ENCODE measurements around the gene L2HGDH. TPM values are rescaled to one million over a fixed set of nuclear protein-coding genes. Genes with fewer than 3 reads are reported as not detected.
A peak's percentile ranks its signal among the peaks of the same experiment; 100 is the strongest.

L2HGDH gene
- polyA plus RNA-seq, 2 of the 4 experiments (the other 2 are of a cell fraction): 14.5 to 18.1 TPM

GRCh38 chr14:50347521-50347920, 35.5 kb upstream of the L2HGDH start:
- TF ChIP-seq MAFK (IDR thresholded peaks at IDR 0.05; ENCODE audit: partially characterized antibody) (peak; percentile 92), NFE2L2 (conservative IDR thresholded peaks at IDR 0.05; ENCODE audit: low read length) (peak; percentile 53; the same call in 1 of the 2 replicates), HEYL (CRISPR knock-in tag; IDR thresholded peaks at IDR 0.05) (no peak)
- peak in 1 of 2 experiments; percentile 42 for DNase-seq (ENCODE audit: low read depth in 1 of 2, low spot score in 1 of 2)
- CTCF ChIA-PET: interaction anchor here (1.1 to 1.8 kb wide), 2 partner anchors 17 to 27 kb away, joined by 4 to 9 read pairs; no protein-coding TSS in a partner anchor
- H3K4me2 ChIP-seq: peak overlapping the region; percentile 42; the same call in 2 of the 3 replicates
- WGBS (ENCODE audit: missing lambda C conversion rate): 0% methylated on average over 1 of the region's 1 CpG
- peak overlapping the region; percentile 75 to 81 for H3K27ac ChIP-seq
- no peak for FAIRE-seq
- H3K4me3 ChIP-seq: no peak overlapping the region
- peak in 1 of 2 experiments; percentile 54; a peak in 2 of 6 replicates for ATAC-seq
- no peaks in the 10 kb centered on the region for H3K9me3 ChIP-seq
- H3K4me1 ChIP-seq: peaks cover 16% of the 10 kb centered on the region
- POLR2A ChIA-PET: interaction anchor here (0.6 kb wide), 1 partner anchor 35 kb away, joined by 3 read pairs; no protein-coding TSS in a partner anchor

- ChIA-PET CTCF (interaction anchor here (1.0 to 1.6 kb wide), 4 partner anchors 18 to 79 kb away, joined by 3 to 5 read pairs (median 4); no protein-coding TSS in a partner anchor), POLR2A (interaction anchor here (1.1 kb wide), 1 partner anchor 34 kb away, joined by 5 read pairs; the partner anchor contains the start of genes DMAC2L and L2HGDH)
- Histone ChIP-seq H3K4me3 (no peak overlapping the region), H3K4me1 (peaks cover 19% of the 10 kb centered on the region), H3K27ac (0 out of 6 replicates have a peak overlapping the region, but pooled peaks of 1 of the 2 experiments have one; percentile 9), H3K4me2 (no peak overlapping the region), H3K9me3 (no peaks in the 10 kb centered on the region)
- ATAC-seq (no peak), FAIRE-seq (no peak), DNase-seq (ENCODE audit: low read depth in 1 of 2, low spot score in 1 of 2) (no peak)
- TF ChIP-seq POLR2A (IDR thresholded peaks at IDR 0.05; ENCODE audit: low read length) (no peak), EHMT2 (IDR thresholded peaks at IDR 0.05; ENCODE audit: low read depth) (no peak), CHD4 (IDR thresholded peaks at IDR 0.05; ENCODE audit: borderline replicate concordance) (no peak), MYC (IDR thresholded peaks at IDR 0.05; ENCODE audit: borderline replicate concordance, low read length) (no peak), ZC3H11A (IDR thresholded peaks at IDR 0.05) (no peak), SREBF2 (IDR thresholded peaks at IDR 0.05) (no peak), EP300 (IDR thresholded peaks at IDR 0.05) (no peak), PHF8 (IDR thresholded peaks at IDR 0.05; ENCODE audit: borderline replicate concordance, low read depth) (no peak), PBX3 (IDR thresholded peaks at IDR 0.05) (no peak), ESRRA (IDR thresholded peaks at IDR 0.05; ENCODE audit: borderline replicate concordance, low read length) (no peak), MAZ (IDR thresholded peaks at IDR 0.05; ENCODE audit: borderline replicate concordance, low read depth, low read length) (no peak), NFE2L2 (conservative IDR thresholded peaks at IDR 0.05; ENCODE audit: low read length) (no peak), ZNF302 (CRISPR knock-in tag; IDR thresholded peaks at IDR 0.05) (no peak), CEBPB (IDR thresholded peaks at IDR 0.05) (no peak), HOXA7 (CRISPR knock-in tag; IDR thresholded peaks at IDR 0.05) (no peak), POLR2AphosphoS2 (conservative IDR thresholded peaks at IDR 0.05; ENCODE audit: low read length) (no peak), JUN (IDR thresholded peaks at IDR 0.05) (no peak), TFCP2L1 (CRISPR knock-in tag; IDR thresholded peaks at IDR 0.05) (no peak), GATA3 (IDR thresholded peaks at IDR 0.05; ENCODE audit: borderline replicate concordance) (no peak)
- WGBS (ENCODE audit: missing lambda C conversion rate): 70% methylated on average over 6 of the region's 6 CpGs
Measured at GRCh38 chr14:50345846-50346422, 33.9 kb upstream of the L2HGDH start.

GRCh38 chr14:50344876-50345563, 33.0 kb upstream of the L2HGDH start:
- ATAC-seq (no peak), FAIRE-seq (no peak), DNase-seq (ENCODE audit: low read depth in 1 of 2, low spot score in 1 of 2) (no peak)
- WGBS (ENCODE audit: missing lambda C conversion rate): 67% methylated on average over 4 of the region's 4 CpGs
- ChIA-PET POLR2A (interaction anchor here (0.6 kb wide), 1 partner anchor 33 kb away, joined by 4 read pairs; the partner anchor contains the start of gene DMAC2L), CTCF (interaction anchor here (1.0 to 1.6 kb wide), 4 partner anchors 18 to 80 kb away, joined by 3 to 7 read pairs (median 4); no protein-coding TSS in a partner anchor)
- H3K4me3 ChIP-seq: no peak overlapping the region
- H3K4me1 ChIP-seq: peaks cover 19% of the 10 kb centered on the region
- H3K4me2 ChIP-seq: no peak overlapping the region
- H3K9me3 ChIP-seq: no peaks in the 10 kb centered on the region
- H3K27ac ChIP-seq: no peak overlapping the region
- TF ChIP-seq ZNF302 (CRISPR knock-in tag; IDR thresholded peaks at IDR 0.05) (no peak), ZSCAN20 (CRISPR knock-in tag; IDR thresholded peaks at IDR 0.05) (no peak), ESRRA (IDR thresholded peaks at IDR 0.05; ENCODE audit: borderline replicate concordance, low read length) (no peak)
